ENCODE measurements around the gene PRMT1. TPM values are rescaled to one million over a fixed set of nuclear protein-coding genes. Genes with fewer than 3 reads are reported as not detected.
A peak's percentile ranks its signal among the peaks of the same experiment; 100 is the strongest.

The PRMT1 gene
- total RNA-seq, 2 experiments from 2014 or later = 380 to 394 TPM

DNA sequence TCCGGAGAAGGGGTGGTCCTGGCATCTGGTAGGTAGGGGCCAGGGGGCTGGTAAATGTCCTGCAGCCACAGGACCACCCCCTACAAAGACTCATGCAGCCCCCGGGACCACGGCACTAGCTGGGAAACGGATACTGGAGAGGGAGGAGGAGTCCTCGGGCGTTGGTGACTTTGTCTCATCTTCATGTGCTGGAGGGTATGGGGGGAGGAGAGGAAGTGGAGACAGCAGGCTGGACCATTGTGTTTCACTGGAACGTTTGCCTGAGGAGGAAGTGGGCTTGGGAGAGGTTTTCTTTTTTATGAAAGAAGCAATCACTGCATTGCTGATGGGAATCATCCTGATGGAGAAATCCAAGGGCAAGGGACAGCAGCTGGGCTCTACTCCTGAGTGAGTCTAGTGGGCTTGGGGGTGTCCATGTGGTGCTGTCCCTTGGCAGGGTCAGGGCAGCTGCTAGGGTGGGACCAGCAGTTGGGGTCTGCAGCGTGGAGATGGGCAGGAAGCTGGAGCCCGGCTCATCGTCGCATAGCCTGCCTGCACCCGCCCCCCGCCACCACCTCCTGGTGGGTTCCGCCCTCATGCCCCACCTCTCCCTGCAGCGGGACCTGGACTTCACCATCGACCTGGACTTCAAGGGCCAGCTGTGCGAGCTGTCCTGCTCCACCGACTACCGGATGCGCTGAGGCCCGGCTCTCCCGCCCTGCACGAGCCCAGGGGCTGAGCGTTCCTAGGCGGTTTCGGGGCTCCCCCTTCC is 10.7 kb downstream of the PRMT1 start:
- Mint-ChIP-seq H3K4me1 (ENCODE audit: low read depth) (peaks cover 31% of the 10 kb centered on the region), H3K27ac (no peak overlapping the region), H3K27me3 (ENCODE audit: low read depth) (peaks cover 13% of the 10 kb centered on the region), H3K36me3 (ENCODE audit: low read depth) (peaks cover 29% of the 10 kb centered on the region), H3K9me3 (no peaks in the 10 kb centered on the region), H3K4me3 (no peak overlapping the region)
- intact Hi-C loops (cut with micrococcal nuclease) = no loop called here
- no peak for DNase-seq
- CTCF ChIA-PET = interaction anchor here (0.8 kb wide), 1 partner anchor 30 kb away, joined by 3 read pairs; no protein-coding TSS in a partner anchor

DNA sequence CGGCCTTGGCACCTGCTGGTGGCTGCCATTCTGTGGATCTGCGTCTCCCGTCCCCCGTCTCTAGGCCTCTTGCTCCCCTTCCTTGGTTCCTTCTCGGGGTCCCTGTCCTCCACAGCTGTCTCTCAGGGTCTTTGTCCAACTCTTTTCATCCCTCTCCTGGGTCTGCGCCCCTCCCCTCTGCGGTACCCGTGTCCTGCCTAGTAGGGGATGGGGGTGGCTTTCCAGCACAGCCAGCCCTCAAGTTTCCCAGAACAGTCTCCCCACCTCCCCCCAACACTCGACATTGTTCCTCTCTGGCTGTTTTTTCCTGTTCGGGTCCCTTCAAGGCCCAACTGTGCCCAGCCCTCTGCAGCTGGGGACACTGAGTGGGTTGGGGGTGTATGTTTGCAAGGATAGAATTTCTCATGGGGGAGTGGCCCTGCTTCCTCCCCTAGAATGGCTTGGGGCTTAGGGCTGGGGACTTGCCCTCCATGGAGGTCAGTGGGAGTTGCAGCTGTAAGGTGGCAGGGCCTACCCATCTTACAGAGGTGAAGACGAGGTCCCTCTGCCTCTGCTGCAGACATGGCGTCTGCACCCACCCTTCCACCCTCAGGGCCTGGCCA is 11.6 kb downstream of the PRMT1 start:
- peaks cover 25% of the 10 kb centered on the region for H3K36me3 Mint-ChIP-seq (ENCODE audit: low read depth)
- no peak overlapping the region for H3K4me3 Mint-ChIP-seq
- peaks cover 13% of the 10 kb centered on the region for H3K27me3 Mint-ChIP-seq (ENCODE audit: low read depth)
- no peaks in the 10 kb centered on the region for H3K9me3 Mint-ChIP-seq
- no peak overlapping the region for H3K27ac Mint-ChIP-seq
- DNase-seq = no peak
- CTCF ChIA-PET = interaction anchor here (0.7 to 1.0 kb wide), 2 partner anchors 9 to 11 kb away, joined by 3 read pairs; partner anchors contain the start of gene PRMT1
- intact Hi-C loops (cut with micrococcal nuclease) = no loop called here
- peaks cover 31% of the 10 kb centered on the region for H3K4me1 Mint-ChIP-seq (ENCODE audit: low read depth)

DNA sequence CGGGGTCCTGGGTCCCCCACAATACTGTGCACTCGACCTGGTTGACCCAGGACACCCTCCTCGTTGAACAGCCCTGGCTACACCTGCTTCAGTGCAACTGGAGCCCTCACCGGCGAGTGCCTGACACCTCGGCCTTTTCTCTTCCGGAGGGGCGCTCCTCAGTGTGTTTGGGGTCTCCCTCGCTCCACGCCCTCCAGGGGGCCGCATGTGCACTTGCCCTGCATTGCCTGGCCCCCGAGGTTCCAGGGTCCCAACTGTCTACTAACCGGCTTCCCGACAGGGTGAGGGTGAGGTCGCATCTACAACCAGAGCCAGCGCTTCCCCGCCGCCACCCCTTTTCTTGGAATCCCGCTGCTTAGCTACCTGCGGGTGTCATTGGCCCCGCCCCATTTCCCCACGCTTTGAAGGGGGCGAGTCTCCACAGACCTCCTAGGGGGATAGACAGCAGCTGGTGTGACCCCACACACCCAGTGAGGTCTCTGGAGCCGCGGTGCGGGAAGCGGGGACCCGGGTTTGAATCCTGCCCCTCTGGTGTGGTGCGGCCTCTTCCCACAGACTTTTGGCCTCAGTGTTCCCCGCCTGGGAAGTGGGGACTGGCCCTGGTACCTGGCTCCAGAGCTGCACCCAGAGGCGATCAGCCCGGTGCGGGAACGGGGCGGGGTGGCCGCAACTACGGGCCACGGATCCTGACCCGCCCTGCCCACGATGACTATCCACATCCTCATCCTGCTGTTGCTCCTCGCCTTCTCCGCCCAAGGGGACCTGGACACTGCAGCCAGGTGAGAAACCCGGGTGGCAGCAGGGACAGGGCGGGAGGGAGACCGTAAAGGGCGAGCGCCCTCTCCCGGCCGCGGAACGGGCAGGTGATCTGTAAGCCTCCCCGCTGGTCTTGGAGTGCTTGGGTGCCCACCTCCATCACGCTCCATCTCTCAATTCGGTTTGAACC is 12.3 kb downstream of the PRMT1 start, which contains the start of gene ADM5:
Gene ADM5 (plus strand): TSS at position 462 of the 946 bp plus-strand sequence. CDS start 244 bp downstream, at position 706.
- Mint-ChIP-seq H3K4me3 (peak within 1 kb of the TSS; percentile 70), H3K9me3 (no peaks in the 10 kb centered on the region), H3K27me3 (ENCODE audit: low read depth) (peaks cover 13% of the 10 kb centered on the region), H3K36me3 (ENCODE audit: low read depth) (peaks cover 17% of the 10 kb centered on the region), H3K4me1 (ENCODE audit: low read depth) (peaks cover 31% of the 10 kb centered on the region), H3K27ac (no peak within 1 kb of the TSS)
- CTCF ChIA-PET = interaction anchor here (0.6 to 1.0 kb wide), 3 partner anchors 10 to 306 kb away, joined by 3 read pairs; partner anchors contain the start of gene PRMT1
- intact Hi-C loops (cut with micrococcal nuclease) = no loop called here
- peak; percentile 56 for DNase-seq

DNA sequence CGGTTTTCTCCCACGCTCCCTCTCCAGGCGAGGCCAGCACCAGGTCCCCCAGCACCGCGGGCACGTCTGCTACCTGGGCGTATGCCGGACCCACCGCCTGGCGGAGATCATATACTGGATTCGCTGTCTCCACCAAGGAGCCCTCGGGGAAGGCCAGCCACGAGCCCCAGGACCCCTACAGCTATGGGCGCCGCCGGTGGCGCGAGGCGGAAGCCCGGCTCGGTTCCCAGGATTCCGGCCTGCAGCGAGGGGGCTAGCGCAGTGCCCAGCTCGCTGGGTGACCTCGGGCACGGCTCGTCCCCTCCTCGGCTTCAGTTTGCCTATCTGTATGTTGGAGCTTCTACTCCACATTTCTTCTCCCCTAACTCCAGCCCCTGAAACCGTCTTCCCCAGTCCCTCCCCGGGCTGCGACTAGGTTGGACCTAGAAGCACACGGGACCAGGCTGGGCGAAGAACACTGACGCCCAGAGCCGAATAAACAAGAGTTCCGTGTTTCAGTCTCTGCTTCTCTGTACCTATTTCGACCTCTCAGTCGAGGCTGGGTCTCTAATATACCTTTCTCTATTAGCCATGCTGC is 13.1 kb downstream of the PRMT1 start:
- CTCF ChIA-PET = interaction anchor here (0.6 to 1.0 kb wide), 3 partner anchors 20 to 306 kb away, joined by 3 to 4 read pairs (median 4); partner anchors contain the start of gene AP2A1
- Mint-ChIP-seq H3K27me3 (ENCODE audit: low read depth) (peaks cover 13% of the 10 kb centered on the region), H3K9me3 (no peaks in the 10 kb centered on the region), H3K4me1 (ENCODE audit: low read depth) (peaks cover 31% of the 10 kb centered on the region), H3K4me3 (peak overlapping the region; percentile 70), H3K36me3 (ENCODE audit: low read depth) (peaks cover 16% of the 10 kb centered on the region), H3K27ac (no peak overlapping the region)
- intact Hi-C loops (cut with micrococcal nuclease) = no loop called here
- DNase-seq = no peak

DNA sequence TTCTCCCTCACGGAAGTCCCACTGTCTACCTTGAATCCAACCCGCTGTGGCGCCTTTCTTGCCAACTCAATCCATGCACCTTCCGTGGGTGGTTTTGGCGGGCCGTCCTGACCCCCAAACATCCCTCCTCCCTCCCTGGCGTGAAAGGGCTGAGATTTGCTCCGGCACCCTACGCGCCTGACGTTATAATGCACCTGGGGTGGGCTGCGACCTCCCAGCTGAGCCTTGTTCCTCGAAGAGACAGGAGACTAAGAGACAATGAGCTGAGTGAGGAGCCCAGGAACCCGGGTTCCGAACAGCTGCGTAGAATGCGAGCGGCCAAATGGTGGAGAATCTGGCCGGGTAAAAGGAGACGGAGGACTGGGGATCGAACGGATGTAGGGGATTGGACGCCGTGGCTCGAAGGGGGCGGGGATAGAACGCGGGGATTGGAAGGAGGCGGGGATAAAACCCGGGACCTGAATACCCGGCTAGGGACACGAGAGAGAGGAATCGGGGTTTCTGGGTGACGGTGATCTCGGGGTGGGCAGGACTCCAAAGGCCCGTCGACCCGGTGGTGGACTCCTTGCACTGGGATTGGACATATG is 13.7 kb downstream of the PRMT1 start, which contains the start of gene CPT1C:
Gene CPT1C (plus strand): TSS at position 461 of the 587 bp plus-strand sequence. CDS start 1,137 bp downstream, outside the sequence.
- CTCF ChIA-PET = interaction anchor here (0.6 to 1.0 kb wide), 3 partner anchors 20 to 128 kb away, joined by 3 to 4 read pairs (median 4); partner anchors contain the start of gene AP2A1
- intact Hi-C loops (cut with micrococcal nuclease) = no loop called here

DNA sequence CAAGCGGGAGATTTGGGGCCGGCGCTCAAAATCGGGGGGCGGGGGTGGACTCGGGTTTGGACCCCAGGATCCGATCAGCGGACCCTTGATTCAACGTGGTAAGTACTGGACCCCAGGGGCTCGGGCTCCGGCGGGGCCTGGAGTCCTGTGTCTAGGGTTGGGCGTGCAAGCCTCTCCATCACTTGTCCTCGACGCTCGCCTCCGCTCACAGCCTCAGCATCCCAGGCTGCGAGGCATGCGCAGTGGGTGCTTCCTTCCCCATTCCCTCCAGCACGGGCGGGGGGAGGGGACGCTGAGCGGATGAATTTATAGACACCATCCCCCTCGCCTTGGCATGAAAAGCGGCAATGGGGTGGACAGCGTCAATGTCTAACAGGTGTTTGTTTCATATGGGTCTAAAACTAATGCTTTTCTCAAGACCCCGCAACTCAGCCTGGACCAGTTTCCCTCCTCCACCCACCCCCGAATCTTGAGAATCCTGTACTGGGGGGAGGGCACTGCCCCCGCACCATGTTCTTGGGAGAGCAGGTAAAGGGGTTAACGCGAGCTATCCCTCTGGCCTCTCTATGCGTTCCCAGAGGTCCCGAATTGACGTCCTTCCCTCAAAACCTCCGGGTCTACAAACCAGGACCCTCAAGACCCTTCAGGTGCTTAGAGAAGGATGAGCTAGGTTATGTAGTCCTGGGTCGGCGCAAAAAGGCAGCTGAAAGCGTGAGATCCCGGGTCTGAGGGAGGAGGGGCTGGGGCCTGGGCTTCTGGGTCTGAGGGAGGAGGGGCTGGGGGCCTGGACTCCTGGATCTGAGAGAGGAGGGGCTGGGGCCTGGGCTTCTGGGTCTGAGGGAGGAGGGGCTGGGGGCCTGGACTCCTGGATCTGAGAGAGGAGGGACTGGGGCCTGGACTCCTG is 14.4 kb downstream of the PRMT1 start:
- intact Hi-C loops (cut with micrococcal nuclease) = no loop called here
- H3K27ac Mint-ChIP-seq = no peak overlapping the region
- H3K9me3 Mint-ChIP-seq = no peaks in the 10 kb centered on the region
- H3K4me1 Mint-ChIP-seq (ENCODE audit: low read depth) = peaks cover 27% of the 10 kb centered on the region
- peak overlapping the region; percentile 70 for H3K4me3 Mint-ChIP-seq
- H3K27me3 Mint-ChIP-seq (ENCODE audit: low read depth) = peaks cover 13% of the 10 kb centered on the region
- peaks cover 10% of the 10 kb centered on the region for H3K36me3 Mint-ChIP-seq (ENCODE audit: low read depth)
- peak; percentile 55 for DNase-seq
- CTCF ChIA-PET = interaction anchor here (0.6 to 1.2 kb wide), 3 partner anchors 10 to 128 kb away, joined by 3 to 4 read pairs (median 3); partner anchors contain the start of gene AP2A1

More for the DNA sequence above, 13.7 kb downstream of the PRMT1 start, which contains the start of gene CPT1C:
- Mint-ChIP-seq H3K9me3 (no peaks in the 10 kb centered on the region), H3K4me3 (peak within 1 kb of the TSS; percentile 70), H3K27ac (no peak within 1 kb of the TSS), H3K36me3 (ENCODE audit: low read depth) (peaks cover 11% of the 10 kb centered on the region), H3K27me3 (ENCODE audit: low read depth) (peaks cover 13% of the 10 kb centered on the region), H3K4me1 (ENCODE audit: low read depth) (peaks cover 27% of the 10 kb centered on the region)
- peak; percentile 70 for DNase-seq

DNA sequence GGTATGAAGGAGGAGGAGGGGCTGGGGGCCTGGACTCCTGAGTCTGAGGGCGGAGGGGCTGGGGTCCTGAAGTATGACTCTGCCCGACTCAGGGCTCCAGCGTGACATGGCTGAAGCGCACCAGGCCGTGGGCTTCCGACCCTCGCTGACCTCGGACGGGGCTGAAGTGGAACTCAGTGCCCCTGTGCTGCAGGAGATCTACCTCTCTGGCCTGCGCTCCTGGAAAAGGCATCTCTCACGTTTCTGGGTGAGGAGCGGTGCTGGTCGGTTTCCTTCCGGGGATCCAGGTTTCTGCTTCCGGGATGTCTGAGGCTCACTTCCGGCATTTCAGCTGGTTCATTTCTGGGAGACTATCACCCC is 15.1 kb downstream of the PRMT1 start:
- H3K27me3 Mint-ChIP-seq (ENCODE audit: low read depth) = peaks cover 13% of the 10 kb centered on the region
- H3K9me3 Mint-ChIP-seq = no peaks in the 10 kb centered on the region

DNA sequence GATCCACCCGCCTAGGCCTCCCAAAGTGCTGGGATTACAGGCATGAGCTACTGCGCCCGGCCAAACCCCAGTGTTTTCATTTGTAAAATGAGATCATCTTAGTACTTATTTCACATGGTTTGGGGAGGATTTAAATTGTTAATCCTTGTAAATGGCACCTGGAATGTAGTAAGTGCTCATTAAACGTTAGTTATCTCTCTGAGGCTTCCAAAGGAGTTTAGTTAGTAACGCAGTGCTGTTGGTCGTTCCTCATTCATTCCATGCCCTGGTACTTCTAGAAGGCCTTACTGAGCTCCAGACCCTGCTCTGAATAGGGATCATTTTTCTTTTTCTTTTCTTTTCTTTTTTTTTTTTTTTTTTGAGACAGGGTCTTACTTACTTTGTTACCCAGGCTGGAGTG is 19.0 kb downstream of the PRMT1 start:
- DNase-seq = no peak
- Mint-ChIP-seq H3K4me3 (no peak overlapping the region), H3K27me3 (ENCODE audit: low read depth) (peaks cover 4% of the 10 kb centered on the region), H3K27ac (no peak overlapping the region), H3K9me3 (no peaks in the 10 kb centered on the region), H3K36me3 (ENCODE audit: low read depth) (no peaks in the 10 kb centered on the region), H3K4me1 (ENCODE audit: low read depth) (peaks cover 4% of the 10 kb centered on the region)
- intact Hi-C loops (cut with micrococcal nuclease) = no loop called here
- CTCF ChIA-PET = interaction anchor here (0.7 to 1.4 kb wide), 5 partner anchors 17 to 23 kb away, joined by 3 to 4 read pairs (median 3); partner anchors contain the start of gene PRMT1

More for the DNA sequence above, 15.1 kb downstream of the PRMT1 start:
- Mint-ChIP-seq H3K4me3 (no peak overlapping the region), H3K4me1 (ENCODE audit: low read depth) (peaks cover 27% of the 10 kb centered on the region), H3K36me3 (ENCODE audit: low read depth) (peaks cover 10% of the 10 kb centered on the region), H3K27ac (no peak overlapping the region)
- intact Hi-C loops (cut with micrococcal nuclease) = no loop called here
- CTCF ChIA-PET = interaction anchor here (1.2 kb wide), 1 partner anchor 11 kb away, joined by 3 read pairs; no protein-coding TSS in a partner anchor
- DNase-seq = no peak

DNA sequence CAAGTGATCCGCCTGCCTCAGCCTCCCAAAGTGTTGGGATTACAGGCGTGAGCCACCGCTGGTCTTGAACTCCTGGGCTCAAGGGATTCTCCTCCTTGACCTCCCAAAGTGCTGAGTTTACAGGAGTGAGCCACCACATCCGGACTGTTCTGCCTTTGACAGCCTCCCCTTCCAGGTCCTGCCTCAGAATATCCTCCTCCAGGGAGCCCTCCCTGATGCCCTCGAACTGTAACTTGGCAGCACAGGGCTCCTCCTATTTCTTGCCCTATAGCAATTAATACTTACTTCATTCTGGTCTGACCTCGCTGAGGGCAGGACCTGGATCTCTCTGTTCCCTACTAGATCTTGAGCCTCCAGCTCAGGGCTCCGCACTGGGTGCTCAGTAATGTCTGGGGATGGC is 19.8 kb downstream of the PRMT1 start:
- intact Hi-C loops (cut with micrococcal nuclease) = no loop called here
- CTCF ChIA-PET = interaction anchor here (0.7 to 1.4 kb wide), 3 partner anchors 16 to 24 kb away, joined by 3 to 4 read pairs (median 3); no protein-coding TSS in a partner anchor
- Mint-ChIP-seq H3K4me1 (ENCODE audit: low read depth) (no peaks in the 10 kb centered on the region), H3K27me3 (ENCODE audit: low read depth) (peaks cover 4% of the 10 kb centered on the region), H3K27ac (no peak overlapping the region), H3K36me3 (ENCODE audit: low read depth) (no peaks in the 10 kb centered on the region), H3K4me3 (no peak overlapping the region), H3K9me3 (no peaks in the 10 kb centered on the region)
- no peak for DNase-seq

DNA sequence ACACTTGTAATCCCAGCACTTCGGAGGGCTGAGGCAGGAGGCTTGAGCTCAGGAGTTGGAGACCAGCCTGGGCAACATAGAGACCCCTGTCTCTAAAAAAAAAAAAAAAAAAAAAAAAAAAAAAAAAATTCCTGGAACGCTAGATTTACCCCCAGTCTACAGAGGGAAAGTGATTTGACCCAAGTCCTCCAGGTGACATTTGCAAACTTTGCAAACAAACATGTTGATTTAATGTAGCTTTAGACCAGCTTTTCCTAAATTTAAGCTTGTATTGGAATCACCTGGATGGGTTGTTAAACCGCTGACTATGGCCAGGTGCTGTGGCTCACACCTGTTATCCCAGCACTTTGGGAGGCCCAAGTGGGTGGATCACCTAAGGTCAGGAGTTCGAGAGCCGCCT is 22.3 kb downstream of the PRMT1 start:
- H3K4me1 Mint-ChIP-seq (ENCODE audit: low read depth) = no peaks in the 10 kb centered on the region

More for the DNA sequence above, 22.3 kb downstream of the PRMT1 start:
- H3K4me3 Mint-ChIP-seq = no peak overlapping the region
- no peaks in the 10 kb centered on the region for H3K9me3 Mint-ChIP-seq
- CTCF ChIA-PET = interaction anchor here (1.7 kb wide), 1 partner anchor 18 kb away, joined by 4 read pairs; no protein-coding TSS in a partner anchor
- intact Hi-C loops (cut with micrococcal nuclease) = no loop called here
- H3K36me3 Mint-ChIP-seq (ENCODE audit: low read depth) = no peaks in the 10 kb centered on the region
- no peak overlapping the region for H3K27ac Mint-ChIP-seq
- DNase-seq = no peak
- H3K27me3 Mint-ChIP-seq (ENCODE audit: low read depth) = no peaks in the 10 kb centered on the region
